ENCODE data around the gene PEX3.
"Not testable (repeated sequence)": the region's sequence is repeated elsewhere in the genome, so short reads cannot be mapped to it uniquely, and the experiment has no call there.

GRCh38 chr6:143468823-143469222 lies 18.2 kb downstream of the PEX3 start:
- TF ChIP-seq, protein P1, sequence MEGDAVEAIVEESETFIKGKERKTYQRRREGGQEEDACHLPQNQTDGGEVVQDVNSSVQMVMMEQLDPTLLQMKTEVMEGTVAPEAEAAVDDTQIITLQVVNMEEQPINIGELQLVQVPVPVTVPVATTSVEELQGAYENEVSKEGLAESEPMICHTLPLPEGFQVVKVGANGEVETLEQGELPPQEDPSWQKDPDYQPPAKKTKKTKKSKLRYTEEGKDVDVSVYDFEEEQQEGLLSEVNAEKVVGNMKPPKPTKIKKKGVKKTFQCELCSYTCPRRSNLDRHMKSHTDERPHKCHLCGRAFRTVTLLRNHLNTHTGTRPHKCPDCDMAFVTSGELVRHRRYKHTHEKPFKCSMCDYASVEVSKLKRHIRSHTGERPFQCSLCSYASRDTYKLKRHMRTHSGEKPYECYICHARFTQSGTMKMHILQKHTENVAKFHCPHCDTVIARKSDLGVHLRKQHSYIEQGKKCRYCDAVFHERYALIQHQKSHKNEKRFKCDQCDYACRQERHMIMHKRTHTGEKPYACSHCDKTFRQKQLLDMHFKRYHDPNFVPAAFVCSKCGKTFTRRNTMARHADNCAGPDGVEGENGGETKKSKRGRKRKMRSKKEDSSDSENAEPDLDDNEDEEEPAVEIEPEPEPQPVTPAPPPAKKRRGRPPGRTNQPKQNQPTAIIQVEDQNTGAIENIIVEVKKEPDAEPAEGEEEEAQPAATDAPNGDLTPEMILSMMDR (IDR thresholded peaks at IDR 0.05) = not testable (repeated sequence)
- TF ChIP-seq POLR2A (IDR thresholded peaks at IDR 0.05) = not testable (repeated sequence)
